ENCODE data around the gene SPINDOC.
"Not testable (repeated sequence)": the region's sequence is repeated elsewhere in the genome, so short reads cannot be mapped to it uniquely, and the experiment has no call there.

SPINDOC gene

DNA sequence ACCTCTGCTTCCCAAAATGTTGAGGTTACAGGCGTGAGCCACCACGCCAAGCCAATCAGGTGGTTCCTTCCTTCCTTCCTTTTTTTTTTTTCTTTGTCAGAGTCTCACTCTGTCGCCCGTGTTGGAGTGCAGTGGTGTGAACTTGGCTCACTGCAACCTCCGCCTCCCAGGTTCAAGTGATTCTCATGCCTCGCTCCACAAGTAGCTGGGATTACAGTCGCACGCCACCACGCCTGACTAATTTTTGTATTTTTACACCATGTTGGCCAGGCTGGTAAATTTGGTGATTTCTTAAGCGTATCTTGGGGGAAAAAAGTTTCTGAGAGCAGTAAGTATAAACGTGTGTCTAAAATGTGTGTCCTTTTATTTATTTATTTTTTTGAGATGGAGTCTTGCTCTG is 18.2 kb upstream of the SPINDOC start:
- TF ChIP-seq, protein P1, sequence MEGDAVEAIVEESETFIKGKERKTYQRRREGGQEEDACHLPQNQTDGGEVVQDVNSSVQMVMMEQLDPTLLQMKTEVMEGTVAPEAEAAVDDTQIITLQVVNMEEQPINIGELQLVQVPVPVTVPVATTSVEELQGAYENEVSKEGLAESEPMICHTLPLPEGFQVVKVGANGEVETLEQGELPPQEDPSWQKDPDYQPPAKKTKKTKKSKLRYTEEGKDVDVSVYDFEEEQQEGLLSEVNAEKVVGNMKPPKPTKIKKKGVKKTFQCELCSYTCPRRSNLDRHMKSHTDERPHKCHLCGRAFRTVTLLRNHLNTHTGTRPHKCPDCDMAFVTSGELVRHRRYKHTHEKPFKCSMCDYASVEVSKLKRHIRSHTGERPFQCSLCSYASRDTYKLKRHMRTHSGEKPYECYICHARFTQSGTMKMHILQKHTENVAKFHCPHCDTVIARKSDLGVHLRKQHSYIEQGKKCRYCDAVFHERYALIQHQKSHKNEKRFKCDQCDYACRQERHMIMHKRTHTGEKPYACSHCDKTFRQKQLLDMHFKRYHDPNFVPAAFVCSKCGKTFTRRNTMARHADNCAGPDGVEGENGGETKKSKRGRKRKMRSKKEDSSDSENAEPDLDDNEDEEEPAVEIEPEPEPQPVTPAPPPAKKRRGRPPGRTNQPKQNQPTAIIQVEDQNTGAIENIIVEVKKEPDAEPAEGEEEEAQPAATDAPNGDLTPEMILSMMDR (IDR thresholded peaks at IDR 0.05; ENCODE audit: extremely low read depth, missing control alignments): no peak
- no peak for DNase-seq (ENCODE audit: low spot score)

DNA sequence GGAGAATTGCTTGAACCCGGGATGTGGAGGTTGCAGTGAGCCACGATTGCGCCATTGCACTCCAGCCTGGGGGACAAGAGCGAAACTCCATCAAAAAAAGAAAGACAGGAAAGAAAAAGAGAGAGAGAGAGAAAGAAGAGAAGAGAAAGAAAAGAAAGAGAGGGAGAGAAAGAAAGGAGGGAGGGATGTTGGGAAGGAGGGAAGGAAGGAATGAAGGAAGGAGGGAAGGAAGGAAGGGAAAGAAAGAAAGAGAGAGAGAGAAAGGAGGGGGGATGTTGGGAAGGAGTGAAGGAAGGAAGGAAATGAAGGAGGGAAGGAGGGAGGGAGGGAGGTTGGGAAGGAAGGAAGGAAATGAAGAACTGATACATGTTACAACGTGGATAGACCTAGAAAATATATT is 12.3 kb upstream of the SPINDOC start:
- no peak for DNase-seq (ENCODE audit: low spot score)
- TF ChIP-seq, protein P1 (IDR thresholded peaks at IDR 0.05; ENCODE audit: extremely low read depth, missing control alignments): no peak

DNA sequence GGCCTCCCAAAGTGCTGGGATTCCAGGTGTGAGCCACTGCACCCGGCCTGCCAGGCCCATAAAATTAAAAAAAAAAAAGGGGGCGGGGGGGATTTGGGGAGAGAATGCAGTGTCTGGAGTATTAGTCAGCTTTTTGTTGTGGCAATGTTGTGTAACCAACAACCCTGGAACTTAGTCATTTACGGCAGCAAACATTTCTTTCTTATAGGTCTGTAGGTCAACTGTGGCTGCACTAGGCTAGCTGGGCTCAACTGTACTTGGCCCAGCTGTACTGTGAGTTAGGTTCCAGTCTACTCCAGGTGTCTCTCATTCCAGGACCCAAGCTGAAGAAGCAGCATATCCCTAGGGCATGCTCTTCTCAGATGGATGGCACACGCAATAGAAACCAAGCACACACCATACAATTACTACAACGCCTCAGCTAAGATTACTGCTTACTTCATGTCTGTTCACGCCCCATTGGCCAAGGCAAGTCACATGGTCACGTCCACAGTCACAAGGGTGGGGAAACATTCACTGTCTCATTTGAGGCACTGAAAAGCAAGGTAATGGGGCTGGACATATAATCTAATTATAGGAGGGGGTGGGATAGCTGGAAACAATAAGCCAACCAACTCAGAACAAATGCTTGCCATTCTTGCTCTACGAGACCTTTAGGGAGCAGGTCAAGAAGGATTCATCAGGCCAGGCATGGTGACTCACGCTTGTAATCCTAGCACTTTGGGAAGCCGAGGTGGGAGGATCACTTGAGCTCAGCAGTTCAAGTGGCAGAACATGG is 10.4 kb upstream of the SPINDOC start:
- TF ChIP-seq, protein P1 (IDR thresholded peaks at IDR 0.05; ENCODE audit: extremely low read depth, missing control alignments): no peak
- no peak for DNase-seq (ENCODE audit: low spot score)

DNA sequence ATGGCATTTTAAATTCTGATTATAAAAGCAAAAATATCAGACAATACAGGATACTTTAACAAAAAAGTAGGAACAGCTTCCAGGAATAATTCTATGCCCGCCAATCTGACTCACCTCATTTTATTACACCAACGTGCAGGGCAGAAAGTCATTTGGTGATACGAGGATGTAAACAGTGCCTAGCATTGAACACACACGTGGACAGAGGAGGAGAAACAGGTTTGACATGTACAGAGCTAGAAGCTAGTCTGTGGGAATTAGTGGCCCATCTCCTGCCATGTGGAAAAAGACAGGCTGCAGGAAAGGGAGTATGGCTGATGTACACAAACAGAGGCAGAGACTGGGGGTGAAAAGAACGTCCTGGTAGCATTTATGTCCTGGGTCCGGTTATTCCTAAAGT is 9.0 kb upstream of the SPINDOC start:
- no peak for DNase-seq (ENCODE audit: low spot score)
- TF ChIP-seq, protein P1 (IDR thresholded peaks at IDR 0.05; ENCODE audit: extremely low read depth, missing control alignments): no peak

DNA sequence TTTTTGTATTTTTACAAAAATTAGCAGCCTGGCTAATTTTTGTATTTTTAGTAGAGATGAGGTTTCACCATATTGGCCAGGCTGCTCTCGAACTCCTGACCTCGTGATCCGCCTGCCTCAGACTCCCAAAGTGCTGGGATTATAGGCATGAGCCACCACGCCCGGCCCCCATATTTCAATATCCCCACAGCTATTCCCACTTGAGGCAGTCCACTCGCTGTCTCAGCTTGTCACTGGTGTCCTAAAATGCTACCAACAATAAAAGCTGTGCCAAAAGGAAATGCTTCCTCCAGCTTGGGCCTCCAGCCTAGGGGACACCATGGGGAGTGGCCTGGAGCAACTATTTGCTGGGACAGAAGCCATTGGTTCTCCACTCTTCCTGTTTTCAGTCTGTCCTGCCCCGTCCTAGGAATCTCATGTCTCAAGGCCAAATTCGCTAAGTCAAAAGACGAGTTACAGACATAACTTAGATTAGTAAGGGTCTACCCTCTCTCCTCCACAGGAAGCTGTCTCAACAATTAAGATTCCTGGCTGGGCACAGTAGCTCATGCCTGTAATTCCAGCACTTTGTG is 7.3 kb upstream of the SPINDOC start:
- no peak for DNase-seq (ENCODE audit: low spot score)
- TF ChIP-seq, protein P1 (IDR thresholded peaks at IDR 0.05; ENCODE audit: extremely low read depth, missing control alignments): no peak

DNA sequence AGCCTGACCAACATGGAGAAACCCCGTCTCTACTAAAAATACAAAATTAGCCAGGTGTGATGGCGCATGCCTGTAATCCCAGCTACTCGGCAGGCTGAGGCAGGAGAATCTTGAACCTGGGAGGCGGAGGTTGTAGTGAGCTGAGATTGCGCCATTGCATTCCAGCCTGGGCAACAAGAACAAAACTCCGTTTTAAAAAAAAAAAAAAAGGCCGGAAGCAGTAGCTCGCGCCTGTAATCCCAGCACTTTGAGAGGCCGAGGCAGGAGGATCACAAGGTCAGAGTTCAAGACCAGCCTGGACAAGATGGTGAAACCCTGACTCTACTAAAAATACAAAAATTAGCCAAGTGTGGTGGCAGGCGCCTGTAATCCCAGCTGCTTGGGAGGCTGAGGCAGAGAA is 2.9 kb upstream of the SPINDOC start:
- not testable (repeated sequence) for DNase-seq (ENCODE audit: low spot score)

DNA sequence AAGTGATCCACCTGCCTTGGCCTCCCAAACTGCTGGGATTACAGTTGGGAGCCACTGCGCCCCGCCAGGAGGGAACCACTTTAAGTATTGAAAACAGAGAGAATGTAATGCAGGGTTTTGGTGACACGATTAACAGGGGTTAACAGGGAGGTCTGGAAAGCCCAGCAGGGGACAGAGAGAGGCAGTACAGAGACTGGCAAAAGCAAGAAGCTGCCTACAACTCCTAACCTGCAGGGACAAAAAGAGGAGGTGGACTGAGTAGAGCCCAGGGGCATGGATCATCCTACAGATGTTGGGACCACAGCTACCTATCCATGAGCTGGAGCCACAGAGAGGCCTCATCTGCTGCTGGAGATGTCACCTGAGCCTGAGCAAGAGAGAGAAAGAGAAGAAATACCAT is 1.7 kb upstream of the SPINDOC start:
- DNase-seq (ENCODE audit: low spot score): no peak
- TF ChIP-seq, protein P1 (IDR thresholded peaks at IDR 0.05; ENCODE audit: extremely low read depth, missing control alignments): no peak
